ENCODE data around the gene EML6.
A peak's percentile ranks its signal among the peaks of the same experiment; 100 is the strongest.

Gene EML6

GRCh38 chr2:55014962-55015939 lies 291.8 kb downstream of the EML6 start:
- peaks cover 37% of the 10 kb centered on the region for H3K4me1 ChIP-seq (ENCODE audit: control insufficient read depth, insufficient read depth, low read length, poor library complexity, severe bottlenecking)
- WGBS, 2 experiments (ENCODE audit: insufficient coverage in 2 of 2), result 90 to 100% methylated on average over 2 of the region's 6 CpGs
- no peak overlapping the region for H3K4me3 ChIP-seq (ENCODE audit: extremely low read depth, insufficient read depth, low read length, poor library complexity, severe bottlenecking)
- peak overlapping the region; percentile 76 for H3K27ac ChIP-seq (ENCODE audit: low read depth, low read length, severe bottlenecking)
- no peaks in the 10 kb centered on the region for H3K9me3 ChIP-seq (ENCODE audit: control insufficient read depth, low read length)
- H3K36me3 ChIP-seq (ENCODE audit: control insufficient read depth, insufficient read depth, low read length), result peaks cover 7% of the 10 kb centered on the region

GRCh38 chr2:55017428-55017827 lies 294.0 kb downstream of the EML6 start:
- Histone ChIP-seq H3K27ac (ENCODE audit: low read depth, low read length, severe bottlenecking) (no peak overlapping the region), H3K36me3 (ENCODE audit: control insufficient read depth, insufficient read depth, low read length) (peaks cover 14% of the 10 kb centered on the region), H3K4me3 (ENCODE audit: extremely low read depth, insufficient read depth, low read length, poor library complexity, severe bottlenecking) (no peak overlapping the region), H3K9me3 (ENCODE audit: control insufficient read depth, low read length) (no peaks in the 10 kb centered on the region), H3K4me1 (ENCODE audit: control insufficient read depth, insufficient read depth, low read length, poor library complexity, severe bottlenecking) (peaks cover 19% of the 10 kb centered on the region)
- 100% methylated on average over 2 of the region's 3 CpGs for WGBS, 2 experiments (ENCODE audit: insufficient coverage in 2 of 2)

DNA sequence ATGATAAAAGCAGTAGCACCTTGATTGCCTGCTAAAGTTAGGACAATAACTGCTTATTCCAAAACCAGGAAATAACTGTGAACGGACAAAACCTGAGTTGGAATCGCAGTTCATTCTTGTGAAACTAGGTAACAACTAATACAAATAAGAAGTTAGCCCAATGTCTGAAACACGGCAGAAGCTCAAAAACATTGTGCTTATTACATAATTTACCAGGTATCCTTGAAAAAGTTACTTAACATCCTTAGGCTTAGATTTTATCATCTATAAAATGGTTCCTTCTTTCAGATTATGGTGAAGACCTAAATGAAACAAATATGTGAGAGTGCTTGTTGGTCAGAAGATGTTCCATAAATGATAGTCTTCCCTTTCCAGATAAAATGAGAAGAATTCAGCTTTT lies 294.4 kb downstream of the EML6 start:
- Histone ChIP-seq H3K27ac (ENCODE audit: low read depth, low read length, severe bottlenecking) (no peak overlapping the region), H3K9me3 (ENCODE audit: control insufficient read depth, low read length) (no peaks in the 10 kb centered on the region), H3K36me3 (ENCODE audit: control insufficient read depth, insufficient read depth, low read length) (peaks cover 14% of the 10 kb centered on the region), H3K4me3 (ENCODE audit: extremely low read depth, insufficient read depth, low read length, poor library complexity, severe bottlenecking) (no peak overlapping the region), H3K4me1 (ENCODE audit: control insufficient read depth, insufficient read depth, low read length, poor library complexity, severe bottlenecking) (peaks cover 15% of the 10 kb centered on the region)
- WGBS, 2 experiments (ENCODE audit: insufficient coverage in 2 of 2), result 100% methylated on average over 3 of the region's 3 CpGs

- Histone ChIP-seq H3K4me3 (ENCODE audit: extremely low read depth, insufficient read depth, low read length, poor library complexity, severe bottlenecking) (no peak overlapping the region), H3K36me3 (ENCODE audit: control insufficient read depth, insufficient read depth, low read length) (peaks cover 14% of the 10 kb centered on the region), H3K27ac (ENCODE audit: low read depth, low read length, severe bottlenecking) (no peak overlapping the region), H3K9me3 (ENCODE audit: control insufficient read depth, low read length) (no peaks in the 10 kb centered on the region), H3K4me1 (ENCODE audit: control insufficient read depth, insufficient read depth, low read length, poor library complexity, severe bottlenecking) (peaks cover 10% of the 10 kb centered on the region)
- WGBS, 2 experiments (ENCODE audit: insufficient coverage in 2 of 2), result no CpG with 5 or more reads among the region's 1 CpG
These were observed 295.2 kb downstream of the EML6 start for GRCh38 chr2:55018619-55019018.

- no peak overlapping the region for H3K4me3 ChIP-seq (ENCODE audit: extremely low read depth, insufficient read depth, low read length, poor library complexity, severe bottlenecking)
- 43% methylated on average over 1 of the region's 5 CpGs; no CpG with 5 or more reads in 1 of the 2 experiments for WGBS, 2 experiments (ENCODE audit: insufficient coverage in 2 of 2)
- peaks cover 20% of the 10 kb centered on the region for H3K36me3 ChIP-seq (ENCODE audit: control insufficient read depth, insufficient read depth, low read length)
- H3K4me1 ChIP-seq (ENCODE audit: control insufficient read depth, insufficient read depth, low read length, poor library complexity, severe bottlenecking), result peaks cover 14% of the 10 kb centered on the region
- no peaks in the 10 kb centered on the region for H3K9me3 ChIP-seq (ENCODE audit: control insufficient read depth, low read length)
- peak overlapping the region; percentile 19 for H3K27ac ChIP-seq (ENCODE audit: low read depth, low read length, severe bottlenecking)
These were observed 296.2 kb downstream of the EML6 start for GRCh38 chr2:55019526-55020258.

All from mesodermal cell (in vitro differentiated cells).